Measurements from ENCODE around the gene MISP. TPM values are rescaled to one million over a fixed set of nuclear protein-coding genes. Genes with fewer than 3 reads are reported as not detected.

The MISP gene
- total RNA-seq, 1 donor from 2014 or later: 0.49 TPM

DNA sequence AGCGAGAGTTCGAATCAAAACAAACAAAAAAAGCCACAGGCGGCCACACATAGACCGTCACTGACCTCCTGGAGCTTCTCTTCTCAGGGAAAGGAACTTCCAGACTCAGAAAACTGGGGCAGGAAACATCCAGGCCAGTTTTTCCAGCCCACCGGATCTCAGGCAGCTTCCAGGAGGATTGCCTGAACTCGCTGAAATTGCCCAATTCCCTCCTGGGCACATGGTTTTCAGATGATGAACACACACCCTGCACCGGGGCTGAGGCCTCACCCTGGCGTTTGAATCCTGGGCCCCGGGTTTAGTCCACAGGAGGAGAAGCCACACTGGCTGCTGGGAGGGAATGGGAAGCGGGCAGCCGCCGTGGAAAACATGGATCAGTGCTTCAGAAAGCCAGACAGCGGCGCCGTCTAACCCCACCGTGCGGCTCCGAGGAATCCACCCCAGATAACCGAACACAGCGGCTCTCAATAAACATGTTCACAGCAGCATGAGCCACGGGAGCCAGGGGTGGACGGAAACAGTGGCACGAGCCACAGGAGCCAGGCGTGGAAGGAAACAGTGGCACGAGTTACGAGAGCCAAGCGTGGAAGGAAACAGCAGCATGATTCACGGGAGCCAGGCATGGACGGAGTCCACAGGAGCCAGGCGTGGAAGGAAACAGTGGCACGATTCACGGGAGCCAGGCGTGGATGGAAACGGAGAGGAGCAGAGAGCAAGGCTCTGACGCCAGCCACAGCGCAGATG is 28.2 kb downstream of the MISP start:
- Histone ChIP-seq H3K36me3 (no peaks in the 10 kb centered on the region), H3K27ac (peak overlapping the region; percentile 68), H3K4me1 (peaks cover 16% of the 10 kb centered on the region), H3K4me3 (peak overlapping the region in 1 of 2 donors; percentile 1), H3K27me3 (no peaks in the 10 kb centered on the region), H3K9me3 (no peaks in the 10 kb centered on the region)
- intact Hi-C loops (cut with DNase I): loop anchor here (10.0 kb wide), 1 partner anchor 86 kb away; no protein-coding TSS in a partner anchor
- no peak for DNase-seq (ENCODE audit: extremely low spot score in 2 of 2)
- peak; percentile 65 to 76 for TF ChIP-seq POLR2AphosphoS5 (IDR thresholded peaks at IDR 0.05; ENCODE audit: insufficient read depth in 1 of 2, low read depth in 1 of 2)
- TF ChIP-seq, protein P1, sequence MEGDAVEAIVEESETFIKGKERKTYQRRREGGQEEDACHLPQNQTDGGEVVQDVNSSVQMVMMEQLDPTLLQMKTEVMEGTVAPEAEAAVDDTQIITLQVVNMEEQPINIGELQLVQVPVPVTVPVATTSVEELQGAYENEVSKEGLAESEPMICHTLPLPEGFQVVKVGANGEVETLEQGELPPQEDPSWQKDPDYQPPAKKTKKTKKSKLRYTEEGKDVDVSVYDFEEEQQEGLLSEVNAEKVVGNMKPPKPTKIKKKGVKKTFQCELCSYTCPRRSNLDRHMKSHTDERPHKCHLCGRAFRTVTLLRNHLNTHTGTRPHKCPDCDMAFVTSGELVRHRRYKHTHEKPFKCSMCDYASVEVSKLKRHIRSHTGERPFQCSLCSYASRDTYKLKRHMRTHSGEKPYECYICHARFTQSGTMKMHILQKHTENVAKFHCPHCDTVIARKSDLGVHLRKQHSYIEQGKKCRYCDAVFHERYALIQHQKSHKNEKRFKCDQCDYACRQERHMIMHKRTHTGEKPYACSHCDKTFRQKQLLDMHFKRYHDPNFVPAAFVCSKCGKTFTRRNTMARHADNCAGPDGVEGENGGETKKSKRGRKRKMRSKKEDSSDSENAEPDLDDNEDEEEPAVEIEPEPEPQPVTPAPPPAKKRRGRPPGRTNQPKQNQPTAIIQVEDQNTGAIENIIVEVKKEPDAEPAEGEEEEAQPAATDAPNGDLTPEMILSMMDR (IDR thresholded peaks at IDR 0.05): no peak

DNA sequence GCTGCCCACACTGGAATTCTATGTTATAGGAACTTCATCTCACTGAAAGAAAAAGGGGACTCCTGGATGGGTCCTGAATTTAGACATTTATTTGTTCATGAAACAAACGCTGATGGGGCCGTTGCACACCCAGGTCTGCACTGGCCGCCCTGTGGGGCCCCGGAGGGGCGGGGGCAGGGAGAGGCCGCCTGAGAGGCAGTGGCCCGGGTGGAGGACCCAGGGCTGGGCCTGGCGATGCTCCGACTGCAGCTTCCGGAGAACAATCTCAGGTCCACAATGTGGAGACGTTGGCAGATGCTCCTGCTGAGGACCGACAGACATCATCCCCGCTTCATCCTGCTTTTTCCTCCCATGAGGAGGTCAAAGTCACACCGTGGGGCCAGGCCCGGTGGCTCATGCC is 30.0 kb downstream of the MISP start:
- no peaks in the 10 kb centered on the region for H3K27me3 ChIP-seq
- H3K36me3 ChIP-seq: no peaks in the 10 kb centered on the region
- no peak for DNase-seq (ENCODE audit: extremely low spot score in 2 of 2)
- no peak overlapping the region for H3K27ac ChIP-seq
- no peak for TF ChIP-seq POLR2AphosphoS5 (IDR thresholded peaks at IDR 0.05; ENCODE audit: insufficient read depth in 1 of 2, low read depth in 1 of 2)
- TF ChIP-seq POLR2A (IDR thresholded peaks at IDR 0.05): no peak
- TF ChIP-seq, protein P1 (IDR thresholded peaks at IDR 0.05): no peak
- H3K9me3 ChIP-seq: no peaks in the 10 kb centered on the region
- no peak overlapping the region for H3K4me3 ChIP-seq
- H3K4me1 ChIP-seq: peaks cover 16% of the 10 kb centered on the region
- intact Hi-C loops (cut with DNase I): no loop called here

DNA sequence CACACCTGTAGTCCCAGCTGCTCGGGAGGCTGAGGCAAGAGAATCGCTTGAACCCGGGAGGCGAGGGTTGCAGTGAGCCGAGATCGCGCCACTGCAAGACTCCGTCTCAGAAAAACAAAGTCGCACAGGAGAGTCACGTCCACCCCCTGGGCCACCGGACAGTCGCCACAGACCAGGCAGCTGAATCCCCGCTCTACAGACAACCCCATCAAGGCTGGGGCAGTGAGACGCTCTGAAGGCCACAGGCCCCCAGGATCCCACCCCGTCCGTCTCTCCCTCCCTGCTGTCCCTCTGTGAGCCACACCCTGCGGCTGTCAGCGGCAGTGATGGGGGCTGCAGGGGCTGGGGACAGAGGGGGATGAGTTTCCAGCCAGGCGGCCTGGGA is 30.9 kb downstream of the MISP start:
- peak overlapping the region in 1 of 2 donors; percentile 11 for H3K4me3 ChIP-seq
- no peak overlapping the region for H3K27ac ChIP-seq
- intact Hi-C loops (cut with DNase I): no loop called here
- no peaks in the 10 kb centered on the region for H3K9me3 ChIP-seq
- H3K27me3 ChIP-seq: no peaks in the 10 kb centered on the region
- no peak for TF ChIP-seq POLR2AphosphoS5 (IDR thresholded peaks at IDR 0.05; ENCODE audit: insufficient read depth in 1 of 2, low read depth in 1 of 2)
- TF ChIP-seq, protein P1 (IDR thresholded peaks at IDR 0.05): no peak
- TF ChIP-seq POLR2A (IDR thresholded peaks at IDR 0.05): no peak
- DNase-seq (ENCODE audit: extremely low spot score in 2 of 2): no peak
- peaks cover 16% of the 10 kb centered on the region for H3K4me1 ChIP-seq
- H3K36me3 ChIP-seq: no peaks in the 10 kb centered on the region

DNA sequence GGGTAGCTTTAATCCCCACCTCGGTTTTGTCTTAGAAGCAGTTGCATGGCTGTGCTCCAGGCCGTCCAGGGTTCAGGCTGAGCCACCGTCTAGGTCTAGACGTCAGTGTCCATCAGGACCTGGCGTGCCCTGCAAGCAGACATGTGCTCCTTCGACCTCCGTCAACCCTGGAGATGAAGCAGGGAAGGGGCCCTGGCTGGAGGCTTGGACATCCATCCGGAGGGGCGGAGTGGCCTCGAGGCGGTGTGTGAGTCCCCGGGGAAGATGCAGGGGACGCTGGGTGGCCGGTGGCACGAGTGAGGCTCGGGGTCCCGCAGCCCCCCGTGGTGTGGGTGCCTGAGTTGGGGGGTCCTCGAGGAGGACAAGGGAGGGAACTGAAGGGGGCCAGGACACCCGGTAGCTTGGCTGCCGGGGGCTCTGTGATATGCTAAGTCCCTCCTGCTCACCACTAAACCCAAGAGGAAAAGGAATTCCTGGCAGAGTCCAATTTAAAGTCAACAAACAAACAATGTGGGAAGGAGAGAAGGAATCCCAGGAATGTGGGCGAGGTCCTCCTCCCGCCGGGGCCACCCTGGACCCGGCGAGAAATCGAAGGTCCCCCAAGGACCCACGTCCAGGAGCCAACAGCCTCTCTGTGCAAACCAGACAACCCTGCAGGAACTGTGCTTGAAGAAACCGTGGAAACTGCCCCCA is 31.4 kb downstream of the MISP start:
- Histone ChIP-seq H3K36me3 (no peaks in the 10 kb centered on the region), H3K4me1 (peaks cover 16% of the 10 kb centered on the region), H3K27me3 (no peaks in the 10 kb centered on the region), H3K9me3 (no peaks in the 10 kb centered on the region), H3K27ac (peak overlapping the region; percentile 27), H3K4me3 (peak overlapping the region in 1 of 2 donors; percentile 11)
- intact Hi-C loops (cut with DNase I): no loop called here
- TF ChIP-seq POLR2A (IDR thresholded peaks at IDR 0.05): no peak
- no peak for TF ChIP-seq POLR2AphosphoS5 (IDR thresholded peaks at IDR 0.05; ENCODE audit: insufficient read depth in 1 of 2, low read depth in 1 of 2)
- DNase-seq (ENCODE audit: extremely low spot score in 2 of 2): no peak

DNA sequence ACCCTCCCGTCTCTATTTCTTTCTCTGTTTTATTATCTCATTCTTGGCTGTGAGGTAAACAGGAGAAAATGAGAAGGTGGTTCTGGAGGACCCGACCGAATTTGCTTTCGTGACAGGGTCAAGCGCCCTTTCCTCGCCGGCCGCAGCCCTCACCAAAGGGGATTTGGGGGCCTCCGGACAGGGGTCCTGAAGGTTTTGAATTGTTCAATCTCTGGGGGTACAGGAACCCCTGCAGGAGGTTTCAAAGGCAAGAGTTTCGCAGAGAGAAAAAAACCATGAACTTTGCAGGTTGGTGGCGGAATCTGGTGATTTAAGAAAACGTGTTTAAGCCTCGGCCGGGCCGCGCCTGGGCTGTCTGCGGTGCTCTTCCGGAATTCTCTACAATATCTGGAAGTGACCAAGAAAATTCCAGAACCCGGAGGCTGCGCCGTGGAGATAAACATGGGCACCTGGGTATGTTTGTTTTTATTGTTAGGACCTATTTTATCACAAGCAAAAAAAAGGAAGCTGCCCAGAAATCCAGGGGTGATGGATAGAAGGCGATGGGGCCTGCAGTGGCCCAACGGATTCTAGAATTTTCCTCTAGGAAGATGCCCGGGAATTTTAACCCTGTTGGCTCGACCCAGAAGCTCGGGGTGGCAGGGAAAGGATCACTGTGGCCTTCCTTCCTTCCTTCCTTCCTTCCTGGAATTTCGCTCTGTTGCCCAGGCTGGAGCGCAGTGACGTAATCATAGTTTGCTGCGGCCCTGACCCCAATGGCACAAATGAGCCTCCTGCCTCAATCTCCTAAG is 32.2 kb downstream of the MISP start:
- intact Hi-C loops (cut with DNase I): no loop called here
- H3K9me3 ChIP-seq: no peaks in the 10 kb centered on the region

More for the DNA sequence above, 32.2 kb downstream of the MISP start:
- Histone ChIP-seq H3K36me3 (no peaks in the 10 kb centered on the region), H3K27ac (peak overlapping the region; percentile 27), H3K4me1 (peaks cover 16% of the 10 kb centered on the region), H3K4me3 (peak overlapping the region in 1 of 2 donors; percentile 11), H3K27me3 (no peaks in the 10 kb centered on the region)
- TF ChIP-seq POLR2AphosphoS5 (IDR thresholded peaks at IDR 0.05; ENCODE audit: insufficient read depth in 1 of 2, low read depth in 1 of 2) (no peak), POLR2A (IDR thresholded peaks at IDR 0.05) (no peak)
- TF ChIP-seq, protein P1 (IDR thresholded peaks at IDR 0.05): no peak
- no peak for DNase-seq (ENCODE audit: extremely low spot score in 2 of 2)

Data from vagina (tissue), 2 donors.